HepG2 (cell line): ENCODE measurements around the gene ZCCHC7. TPM values are rescaled to one million over a fixed set of nuclear protein-coding genes. Genes with fewer than 3 reads are reported as not detected.

Experiments
- ATAC-seq: fragments of 200-7000 bp; cut with Tn5 transposase; 3 replicates; pipeline ENCODE4 v1.9.1; 2020; ENCODE audit warnings: mild to moderate bottlenecking, moderate library complexity
- BruUV-seq: library from RNA; stranded (reverse); fragments of 400-500 nt; replicated peaks from 2 replicates; lab custom pipeline; 2021; lab: Mats Ljungman, UMichigan
- CTCF ChIA-PET: fragments of 300-600 bp; formaldehyde crosslinking; extraction: SDS; loops from one replicate; lab custom pipeline; 2021; ENCODE audit warnings: low total read pairs, inconsistent platforms, low intra/inter-chr PET ratio; lab: Yijun Ruan, JAX
- POLR2A ChIA-PET: fragments of 350-600 bp; sonication (Branson Sonifier 250); formaldehyde crosslinking; loops from one replicate; lab custom pipeline; 2020; ENCODE audit warnings: antibody characterized with exemption, inconsistent platforms; lab: Yijun Ruan, JAX
- DNase-seq: peaks from one replicate; pipeline ENCODE4 v3.0.0-alpha.2; 2015; ENCODE audit warnings: low spot score
- FAIRE-seq: peaks from 3 replicates; lab custom pipeline; 2011; peaks lifted over from hg19 to GRCh38; lab: Jason Lieb, UNC
- H2AFZ ChIP-seq: one replicate; pipeline ENCODE4 v1.6.1; 2011; ENCODE audit warnings: low read length, inconsistent platforms
- H3K27ac ChIP-seq: fragments of 300-600 bp; 3 replicates; pipeline ENCODE4 v1.8.0; 2011; ENCODE audit warnings: mixed run types, mild to moderate bottlenecking, mixed read lengths, low read length, inconsistent platforms; ENCODE audit not compliant: insufficient read depth; ENCODE audit errors: extremely low read length
- H3K27me3 ChIP-seq, 2 experiments: fragments of 200-600 bp in 1 of 2; 2 replicates in 1 of 2; 3 replicates in 1 of 2; pipeline versions ENCODE4 v1.6.0 to v1.8.0; 2011; ENCODE audit warnings: low read length in 2 of 2, mild to moderate bottlenecking in 2 of 2, moderate library complexity in 2 of 2, inconsistent platforms in 1 of 2; ENCODE audit not compliant: insufficient read depth in 2 of 2, control insufficient read depth in 1 of 2
- H3K36me3 ChIP-seq, 2 experiments: fragments of 200-600 bp in 1 of 2; replicated peaks in 1 of 2; 2 replicates in 1 of 2; 3 replicates in 1 of 2; pipeline versions ENCODE4 v1.5.1 to v1.8.0; 2011; ENCODE audit warnings: low read length in 2 of 2, inconsistent platforms in 1 of 2; ENCODE audit not compliant: insufficient read depth in 2 of 2, control insufficient read depth in 1 of 2
- H3K4me1 ChIP-seq: 2 replicates; pipeline ENCODE4 v1.5.1; 2012; ENCODE audit warnings: low read length, inconsistent platforms; ENCODE audit not compliant: insufficient read depth
- H3K4me2 ChIP-seq: 2 replicates; pipeline ENCODE4 v1.6.0; 2011; ENCODE audit warnings: low read depth, low read length, inconsistent platforms
- H3K4me3 ChIP-seq, 3 experiments: fragments of 200-600 bp in 1 of 3; sonication (generic), shearing (Covaris generic) in 1 of 3; replicated peaks in 1 of 3; 2 replicates each; pipeline ENCODE4 v1.5.1; 2011 to 2016; ENCODE audit warnings: low read length in 3 of 3, inconsistent platforms in 2 of 3, low read depth in 2 of 3, mild to moderate bottlenecking in 2 of 3, control low read depth in 1 of 3, mixed read lengths in 1 of 3; ENCODE audit not compliant: insufficient read depth in 1 of 3
- H3K79me2 ChIP-seq: one replicate; pipeline ENCODE4 v1.6.1; 2011; ENCODE audit warnings: low read length, inconsistent platforms; ENCODE audit not compliant: insufficient read depth
- H3K9ac ChIP-seq: 2 replicates; pipeline ENCODE4 v1.6.0; 2011; ENCODE audit warnings: mild to moderate bottlenecking, low read depth, low read length, inconsistent platforms; ENCODE audit not compliant: insufficient read depth
- H3K9me3 ChIP-seq: 2 replicates; pipeline ENCODE4 v1.5.1; 2012; ENCODE audit warnings: mild to moderate bottlenecking, low read length
- H4K20me1 ChIP-seq: 2 replicates; pipeline ENCODE4 v1.6.0; 2011; ENCODE audit warnings: inconsistent platforms, mild to moderate bottlenecking, low read length, moderate library complexity; ENCODE audit not compliant: insufficient read depth
- ARHGAP35 ChIP-seq: sonication (generic); formaldehyde crosslinking; IDR thresholded peaks from 2 replicates; pipeline ENCODE4 v1.9.0; 2022; ENCODE audit warnings: mild to moderate bottlenecking, inconsistent platforms, moderate library complexity, missing genetic modification reagents, borderline replicate concordance
- ARNT2 ChIP-seq: sonication (generic); formaldehyde crosslinking; IDR thresholded peaks from 2 replicates; pipeline ENCODE4 v1.8.0; 2022; ENCODE audit warnings: mild to moderate bottlenecking, low read depth, missing genetic modification reagents, moderate library complexity
- DR1 ChIP-seq: sonication (generic); formaldehyde crosslinking; IDR thresholded peaks from 2 replicates; pipeline ENCODE4 v1.8.0; 2021; ENCODE audit warnings: mild to moderate bottlenecking, missing genetic modification reagents, inconsistent platforms
- FOXO1 ChIP-seq: sonication (generic); formaldehyde crosslinking; IDR thresholded peaks from 2 replicates; pipeline ENCODE4 v1.4.0; 2020; ENCODE audit warnings: missing genetic modification reagents
- GMEB2 ChIP-seq: IDR thresholded peaks from 2 replicates; pipeline ENCODE4 v1.6.1; 2016; ENCODE audit warnings: missing biosample characterization, missing genetic modification reagents, low read depth
- HDAC6 ChIP-seq: fragments of 200-600 bp; sonication (generic); IDR thresholded peaks from 2 replicates; pipeline ENCODE4 v1.7.0; 2017; ENCODE audit warnings: mild to moderate bottlenecking, antibody characterized with exemption, low read length, low read depth
- KAT7 ChIP-seq: IDR thresholded peaks from 2 replicates; pipeline ENCODE4 v1.6.1; 2018; ENCODE audit warnings: borderline replicate concordance, missing compliant biosample characterization
- MBD4 ChIP-seq: IDR thresholded peaks from 2 replicates; pipeline ENCODE4 v1.6.1; 2012; ENCODE audit warnings: low read length, inconsistent platforms, borderline replicate concordance
- MED8 ChIP-seq: sonication (generic); formaldehyde crosslinking; IDR thresholded peaks from 2 replicates; pipeline ENCODE4 v1.8.1; 2023; ENCODE audit warnings: mild to moderate bottlenecking, missing genetic modification reagents; ENCODE audit not compliant: insufficient replicate concordance
- NFATC3 ChIP-seq: sonication (generic); formaldehyde crosslinking; IDR thresholded peaks from 2 replicates; pipeline ENCODE4 v1.5.1; 2020; ENCODE audit warnings: mild to moderate bottlenecking, missing genetic modification reagents
- PBX2 ChIP-seq: IDR thresholded peaks from 2 replicates; pipeline ENCODE4 v1.6.1; 2016; ENCODE audit warnings: control low read depth
- PRPF4 ChIP-seq: fragments of 200-400 bp; formaldehyde crosslinking; IDR thresholded peaks from 2 replicates; pipeline ENCODE4 v1.6.1; 2016; ENCODE audit warnings: low read length, low read depth; ENCODE audit not compliant: poor library complexity, severe bottlenecking
- ZNF335 ChIP-seq: sonication (generic); formaldehyde crosslinking; IDR thresholded peaks from 2 replicates; pipeline ENCODE4 v1.4.0; 2020; ENCODE audit warnings: missing genetic modification reagents
- ZNF746 ChIP-seq: sonication (generic); formaldehyde crosslinking; IDR thresholded peaks from 2 replicates; pipeline ENCODE4 v1.8.0; 2022; ENCODE audit warnings: mild to moderate bottlenecking, missing genetic modification reagents
- ZNF770 ChIP-seq: sonication (generic); formaldehyde crosslinking; IDR thresholded peaks from 2 replicates; pipeline ENCODE4 v1.5.0; 2020; ENCODE audit warnings: mild to moderate bottlenecking, missing genetic modification reagents
- ZNF800 ChIP-seq: sonication (generic); formaldehyde crosslinking; IDR thresholded peaks from 2 replicates; pipeline ENCODE4 v1.4.0; 2020; ENCODE audit warnings: missing genetic modification reagents
- ZNF841 ChIP-seq: sonication (generic); formaldehyde crosslinking; IDR thresholded peaks from 2 replicates; pipeline ENCODE4 v1.8.1; 2023; ENCODE audit warnings: missing genetic modification reagents, borderline replicate concordance
- WGBS: methylation state at CpG from one replicate; pipeline ENCODE4 v1.1.6; 2017; ENCODE audit warnings: low lambda C conversion rate; 5-methylcytosine and 5-hydroxymethylcytosine counted together
- in situ Hi-C: cut with HindIII; loops from 2 replicates; pipeline ENCODE4 v1.10.0; 2017; ENCODE audit warnings: low pct_unique_long_range_greater_than_20kb; ENCODE audit not compliant: extremely low pct_ligation_motif_present
- intact Hi-C: fragments of 100-400 bp; cut with micrococcal nuclease; formaldehyde crosslinking; loops from one replicate; pipeline ENCODE4 v1.10.0; 2022; ENCODE audit not compliant: unreplicated experiment
- polyA plus RNA-seq, 8 experiments: library from polyadenylated mRNA; depleted of rRNA in 3 of 8; stranded (reverse) in 7 of 8; unstranded in 1 of 8; fragments of >200 nt; fragmentation: Illumina TruSeq in 4 of 8; extraction: Trizol in 4 of 8; gene quantifications; 2 replicates each; pipeline versions ENCODE4 v1.2.1 to v1.2.3, GENCODE V29; 2011 to 2016; ENCODE audit warnings: low read depth in 4 of 8, missing spikeins in 1 of 8, mixed read lengths in 1 of 8; ENCODE audit not compliant: insufficient read depth in 1 of 8
- total RNA-seq, 5 experiments: library from RNA; depleted of rRNA; stranded (reverse); fragments of >200 nt; fragmentation: Illumina TruSeq; extraction: Trizol; gene quantifications; 2 replicates each; pipeline ENCODE4 v1.2.3, GENCODE V29; 2016; ENCODE audit warnings: low read depth in 1 of 5

The ZCCHC7 gene
- total and polyA plus RNA-seq, 2 of the 13 experiments (the other 11 are each of a cell fraction or from before 2014, with no cell fraction given) = 13.6 to 19.3 TPM

GRCh38 chr9:37342493-37342892 lies 222.1 kb downstream of the ZCCHC7 start (continued):
- TF ChIP-seq NFATC3 (CRISPR knock-in tag) = no peak
- TF ChIP-seq MED8 (CRISPR knock-in tag) = no peak
- TF ChIP-seq FOXO1 (CRISPR knock-in tag) = no peak
- no peak for TF ChIP-seq ZNF335 (CRISPR knock-in tag)
- TF ChIP-seq HDAC6 = no peak
- no peak for TF ChIP-seq PBX2
- no peak for TF ChIP-seq PRPF4
- TF ChIP-seq ZNF746 (CRISPR knock-in tag) = no peak

- no peaks in the 10 kb centered on the region for H3K27me3 ChIP-seq
- intact Hi-C loops = no loop called here
- in situ Hi-C loops = no loop called here
- BruUV-seq = no TSS peak
- H2AFZ ChIP-seq = no peak overlapping the region
- ChIA-PET CTCF (no interaction called here), POLR2A (no interaction called here)
- H3K27ac ChIP-seq = no peak overlapping the region
- no peaks in the 10 kb centered on the region; the same call in 1 of the 2 replicates for H4K20me1 ChIP-seq
- no peak for ATAC-seq
- no peaks in the 10 kb centered on the region for H3K79me2 ChIP-seq
- FAIRE-seq = no peak
- no peak for DNase-seq
- no peak overlapping the region for H3K4me2 ChIP-seq
- H3K9me3 ChIP-seq = no peaks in the 10 kb centered on the region
- 0 out of 5 replicates have a peak, but pooled peaks cover 0 to 3% of the 10 kb centered on the region in 2 experiments for H3K36me3 ChIP-seq
- no peak overlapping the region for H3K4me3 ChIP-seq
- no peak overlapping the region for H3K9ac ChIP-seq
- WGBS = 73% methylated on average over 5 of the region's 5 CpGs
- H3K4me1 ChIP-seq = peaks cover 18% of the 10 kb centered on the region
- no peak for TF ChIP-seq ARHGAP35
- no peak for TF ChIP-seq MBD4
- no peak for TF ChIP-seq GMEB2
- no peak for TF ChIP-seq ZNF770 (CRISPR knock-in tag)
- TF ChIP-seq ARNT2 (CRISPR knock-in tag) = no peak
- no peak for TF ChIP-seq ZNF800 (CRISPR knock-in tag)
- no peak for TF ChIP-seq KAT7 (CRISPR knock-in tag)
- no peak for TF ChIP-seq ZNF841
- TF ChIP-seq DR1 = no peak
Measured at GRCh38 chr9:37342895-37343294, 222.5 kb downstream of the ZCCHC7 start.
